Chondrocyte (in vitro differentiated cells): ENCODE results near the gene CPT1A. TPM values are rescaled to one million over a fixed set of nuclear protein-coding genes. Genes with fewer than 3 reads are reported as not detected.

Experiments
- DNase-seq: peaks from one replicate; pipeline ENCODE4 v3.0.0; 2021; ENCODE audit warnings: mixed read lengths, low spot score
- H3K27ac Mint-ChIP-seq: one replicate; pipeline ENCODE4 v1.8.0; 2021; ENCODE audit warnings: mild to moderate bottlenecking, moderate library complexity, mixed read lengths; ENCODE audit not compliant: unreplicated experiment
- H3K27me3 Mint-ChIP-seq: 2 replicates; pipeline ENCODE4 v1.8.0; 2021; ENCODE audit warnings: low read depth, mixed read lengths
- H3K36me3 Mint-ChIP-seq: 2 replicates; pipeline ENCODE4 v1.8.0; 2021; ENCODE audit warnings: low read depth, mixed read lengths
- H3K4me1 Mint-ChIP-seq: 2 replicates; pipeline ENCODE4 v1.8.0; 2021; ENCODE audit warnings: low read depth, mild to moderate bottlenecking, mixed read lengths
- H3K4me3 Mint-ChIP-seq: one replicate; pipeline ENCODE4 v1.8.0; 2021; ENCODE audit warnings: mild to moderate bottlenecking, moderate library complexity, mixed read lengths; ENCODE audit not compliant: unreplicated experiment
- H3K9me3 Mint-ChIP-seq: 2 replicates; pipeline ENCODE4 v1.8.0; 2021; ENCODE audit warnings: low read depth, mixed read lengths
- total RNA-seq: library from RNA; stranded (reverse); gene quantifications from 3 replicates; pipeline ENCODE4 v1.2.1, GENCODE V29; 2021
- TF ChIP-seq, protein P1 (sequence below): fragments of 200-600 bp; sonication (generic); IDR thresholded peaks from 2 replicates; pipeline ENCODE4 v1.5.0; 2021; ENCODE audit warnings: antibody characterized with exemption, mild to moderate bottlenecking, moderate library complexity

Gene CPT1A
- total RNA-seq, 1 donor from 2014 or later = 58.8 TPM

DNA sequence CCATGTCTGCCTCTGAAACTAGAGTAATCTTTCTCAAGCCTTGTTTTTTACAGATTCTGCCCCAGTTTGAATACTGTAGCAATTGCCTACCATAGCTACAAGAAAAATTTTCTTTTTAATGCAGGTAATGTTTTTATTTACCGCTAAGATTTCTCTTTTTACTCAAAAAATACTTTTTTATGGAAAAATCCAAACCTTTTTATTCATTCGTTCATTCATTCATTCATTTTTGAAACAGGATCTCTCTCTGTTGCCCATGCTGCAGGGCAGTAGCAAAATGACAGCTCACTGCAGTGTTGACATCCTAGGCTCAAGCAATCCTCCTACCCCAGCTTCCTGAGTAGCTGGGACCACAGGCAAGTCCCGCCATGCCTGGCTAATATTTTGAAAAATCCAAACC is 2.7 kb upstream of the CPT1A start:
- no peaks in the 10 kb centered on the region for H3K9me3 Mint-ChIP-seq
- H3K36me3 Mint-ChIP-seq = peaks cover 2% of the 10 kb centered on the region
- no peak for DNase-seq
- TF ChIP-seq, protein P1, sequence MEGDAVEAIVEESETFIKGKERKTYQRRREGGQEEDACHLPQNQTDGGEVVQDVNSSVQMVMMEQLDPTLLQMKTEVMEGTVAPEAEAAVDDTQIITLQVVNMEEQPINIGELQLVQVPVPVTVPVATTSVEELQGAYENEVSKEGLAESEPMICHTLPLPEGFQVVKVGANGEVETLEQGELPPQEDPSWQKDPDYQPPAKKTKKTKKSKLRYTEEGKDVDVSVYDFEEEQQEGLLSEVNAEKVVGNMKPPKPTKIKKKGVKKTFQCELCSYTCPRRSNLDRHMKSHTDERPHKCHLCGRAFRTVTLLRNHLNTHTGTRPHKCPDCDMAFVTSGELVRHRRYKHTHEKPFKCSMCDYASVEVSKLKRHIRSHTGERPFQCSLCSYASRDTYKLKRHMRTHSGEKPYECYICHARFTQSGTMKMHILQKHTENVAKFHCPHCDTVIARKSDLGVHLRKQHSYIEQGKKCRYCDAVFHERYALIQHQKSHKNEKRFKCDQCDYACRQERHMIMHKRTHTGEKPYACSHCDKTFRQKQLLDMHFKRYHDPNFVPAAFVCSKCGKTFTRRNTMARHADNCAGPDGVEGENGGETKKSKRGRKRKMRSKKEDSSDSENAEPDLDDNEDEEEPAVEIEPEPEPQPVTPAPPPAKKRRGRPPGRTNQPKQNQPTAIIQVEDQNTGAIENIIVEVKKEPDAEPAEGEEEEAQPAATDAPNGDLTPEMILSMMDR = no peak
- H3K27me3 Mint-ChIP-seq = peaks cover 23% of the 10 kb centered on the region
- H3K27ac Mint-ChIP-seq = no peak overlapping the region
- peaks cover 35% of the 10 kb centered on the region for H3K4me1 Mint-ChIP-seq
- peak overlapping the region; percentile 60 for H3K4me3 Mint-ChIP-seq

DNA sequence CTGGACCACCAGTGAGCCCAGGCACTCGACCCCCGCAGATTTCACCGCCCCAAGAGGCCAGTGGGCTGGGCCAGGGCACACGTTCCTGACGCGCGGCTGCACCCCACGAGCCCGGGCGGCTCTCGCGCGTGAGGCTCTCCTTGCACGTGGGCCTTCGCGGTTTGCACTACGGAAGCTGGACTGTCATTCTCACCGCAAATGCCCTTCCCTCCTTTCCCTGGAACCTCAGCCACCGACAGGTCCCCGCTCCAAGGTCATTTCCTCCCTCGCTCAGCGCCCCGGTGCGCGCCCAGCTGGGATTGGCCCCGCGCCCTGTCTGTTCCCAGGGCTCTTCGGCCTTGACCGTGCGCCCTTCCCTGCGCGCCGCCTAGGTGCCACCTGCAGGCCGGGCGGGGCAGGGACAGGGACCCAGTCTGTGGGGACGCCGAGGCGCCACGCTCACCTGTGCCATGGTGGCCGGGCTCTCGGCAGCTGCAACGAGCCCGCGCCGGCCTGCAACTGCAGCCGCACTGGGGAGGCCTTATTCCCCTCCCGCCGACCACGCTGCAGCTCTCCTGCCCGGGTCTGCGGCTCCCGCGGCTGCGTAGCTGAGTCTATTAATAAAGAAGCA is 2.1 kb upstream of the CPT1A start:
- H3K9me3 Mint-ChIP-seq = no peaks in the 10 kb centered on the region
- H3K4me3 Mint-ChIP-seq = peak overlapping the region; percentile 60
- peaks cover 2% of the 10 kb centered on the region for H3K36me3 Mint-ChIP-seq
- no peak for DNase-seq
- H3K27me3 Mint-ChIP-seq = peaks cover 23% of the 10 kb centered on the region
- TF ChIP-seq, protein P1 = peak; percentile 73
- H3K4me1 Mint-ChIP-seq = peaks cover 40% of the 10 kb centered on the region
- no peak overlapping the region for H3K27ac Mint-ChIP-seq

DNA sequence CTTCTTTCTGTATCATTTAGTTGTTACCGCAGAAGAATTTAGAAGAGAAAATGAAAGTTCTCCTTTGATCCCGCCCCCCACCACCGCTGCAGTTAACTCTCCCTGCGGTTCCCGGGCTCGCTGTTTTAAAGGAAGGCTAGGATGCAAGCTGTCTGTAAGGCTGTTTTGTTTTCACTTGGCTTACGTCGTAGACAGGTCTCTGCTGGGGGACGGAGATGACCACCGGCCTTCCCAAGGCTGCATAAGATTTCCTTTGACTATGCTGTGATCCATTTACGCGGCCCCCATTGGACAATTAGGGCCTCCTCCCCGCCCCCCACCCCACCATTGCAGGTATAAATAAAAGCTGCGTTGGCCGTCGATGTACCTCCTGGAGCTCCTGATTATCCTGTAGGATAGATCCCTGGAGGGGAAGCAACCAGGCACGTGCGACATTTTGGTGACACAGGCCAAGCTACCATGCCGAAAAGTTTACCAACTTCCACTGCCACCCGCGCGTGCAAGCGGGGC is 1.4 kb upstream of the CPT1A start:
- H3K27me3 Mint-ChIP-seq = peaks cover 20% of the 10 kb centered on the region
- peak overlapping the region; percentile 31 for H3K4me3 Mint-ChIP-seq
- DNase-seq = no peak
- peaks cover 2% of the 10 kb centered on the region for H3K36me3 Mint-ChIP-seq
- peaks cover 46% of the 10 kb centered on the region for H3K4me1 Mint-ChIP-seq
- TF ChIP-seq, protein P1 = no peak
- H3K27ac Mint-ChIP-seq = no peak overlapping the region
- H3K9me3 Mint-ChIP-seq = no peaks in the 10 kb centered on the region

DNA sequence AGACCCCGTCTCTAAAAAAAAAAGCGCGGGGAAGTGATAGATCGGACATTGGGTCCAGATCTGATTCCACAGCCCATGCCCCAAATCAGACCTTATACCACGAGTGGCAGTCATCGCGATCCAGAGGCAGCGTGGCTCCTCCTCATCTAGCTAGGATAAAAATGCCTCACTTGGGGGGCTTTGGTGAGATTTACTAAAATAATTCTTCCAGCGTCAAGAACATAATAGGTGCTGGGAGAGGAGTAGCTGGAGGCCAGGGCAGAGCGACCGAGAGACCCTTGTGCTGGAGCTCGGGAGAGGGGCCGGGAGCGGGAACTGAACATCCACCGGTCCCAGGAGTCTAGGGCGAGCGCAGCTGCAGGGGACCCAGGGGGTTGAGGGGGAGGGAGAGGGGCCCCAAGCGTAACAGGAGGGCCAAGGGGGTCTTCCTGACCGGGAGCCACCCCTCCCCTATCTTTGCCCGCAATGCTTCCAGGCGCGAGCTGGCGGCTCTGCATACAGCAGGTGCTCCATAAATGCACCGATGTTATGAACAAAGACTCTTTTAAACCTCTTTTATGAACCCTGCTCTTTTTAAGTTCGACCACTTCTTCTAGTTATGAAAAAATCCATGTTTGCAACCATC is 823 bp upstream of the CPT1A start:
- Mint-ChIP-seq H3K4me3 (peak overlapping the region; percentile 59), H3K27me3 (peaks cover 14% of the 10 kb centered on the region)

More for the DNA sequence above, 823 bp upstream of the CPT1A start:
- H3K9me3 Mint-ChIP-seq = no peaks in the 10 kb centered on the region
- H3K4me1 Mint-ChIP-seq = peaks cover 52% of the 10 kb centered on the region
- DNase-seq = no peak
- TF ChIP-seq, protein P1 = no peak
- H3K27ac Mint-ChIP-seq = no peak overlapping the region
- H3K36me3 Mint-ChIP-seq = peaks cover 2% of the 10 kb centered on the region
